HG03025 (cell line): ENCODE data around the gene VPS16.

ENCODE experiments used
- ATAC-seq: cut with Tn5 transposase; IDR thresholded peaks from one replicate; pipeline ENCODE4 v1.9.1; 2021; ENCODE audit warnings: mild to moderate bottlenecking, moderate library complexity; ENCODE audit not compliant: unreplicated experiment, low FRiP score

VPS16 gene

DNA sequence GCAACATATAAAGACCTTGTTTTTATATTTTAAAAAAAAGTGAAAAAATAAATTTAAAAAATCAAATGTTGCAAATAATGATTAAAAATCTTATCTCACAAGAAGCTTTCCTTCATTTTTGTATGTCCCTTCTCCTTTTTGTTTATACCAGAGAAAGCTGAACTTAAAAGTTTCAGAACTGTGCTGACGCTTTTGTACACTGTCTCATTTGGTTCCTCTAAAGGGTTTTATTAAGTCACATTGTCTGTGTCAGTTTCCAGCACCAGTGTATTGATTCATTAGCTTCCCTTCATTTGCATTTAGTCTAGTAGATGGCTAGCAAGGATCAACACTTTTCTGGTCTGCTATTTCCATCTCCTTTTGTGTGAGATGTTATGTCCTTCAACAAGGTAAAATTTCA is 6.8 kb upstream of the VPS16 start:
- no peak for ATAC-seq

GRCh38 chr20:2834401-2835110 is 6.0 kb upstream of the VPS16 start:
- ATAC-seq, result no peak

DNA sequence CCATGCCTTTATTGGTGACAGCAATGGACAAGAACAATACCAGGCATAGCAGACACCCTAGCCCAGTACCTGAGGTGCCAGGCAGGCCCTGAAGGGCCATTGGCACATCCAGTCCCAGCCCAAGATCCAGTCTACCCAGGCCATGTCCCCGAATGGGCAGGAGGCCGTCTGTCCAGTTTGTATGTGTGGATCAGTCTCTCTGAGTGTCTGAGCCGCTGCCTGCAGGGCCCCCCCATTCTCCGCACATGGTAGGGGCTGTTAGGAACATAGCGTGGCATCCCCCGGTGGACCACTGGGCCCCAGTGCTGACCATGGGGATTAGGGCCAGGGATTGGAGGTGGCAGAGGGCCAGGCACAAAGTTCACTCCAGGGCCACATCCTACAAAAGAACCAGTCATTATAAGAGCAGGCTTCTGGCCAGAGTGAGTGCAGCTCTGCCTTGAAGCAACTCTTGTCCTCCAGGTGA is 5.2 kb upstream of the VPS16 start:
- ATAC-seq, result no peak

DNA sequence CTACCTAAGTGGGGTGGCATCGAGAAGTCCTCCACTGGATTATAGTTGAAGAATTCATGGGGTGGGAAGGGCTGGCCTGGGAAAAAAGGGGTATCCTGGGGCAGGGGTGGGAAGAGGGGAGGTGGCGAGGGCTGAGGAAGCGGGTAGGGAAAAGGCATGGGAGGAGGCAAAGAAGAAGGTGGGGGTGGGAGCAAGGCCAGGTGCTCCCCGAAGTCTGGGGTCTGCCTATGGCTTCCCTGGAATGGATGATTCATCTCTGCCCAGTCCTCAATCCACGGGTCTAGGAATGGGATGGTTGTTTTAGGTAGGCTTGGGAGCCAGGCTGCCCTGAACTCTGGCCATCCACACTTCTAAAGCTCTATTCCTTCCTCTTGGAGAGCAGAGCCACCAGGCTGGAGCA is 4.5 kb upstream of the VPS16 start:
- no peak for ATAC-seq

DNA sequence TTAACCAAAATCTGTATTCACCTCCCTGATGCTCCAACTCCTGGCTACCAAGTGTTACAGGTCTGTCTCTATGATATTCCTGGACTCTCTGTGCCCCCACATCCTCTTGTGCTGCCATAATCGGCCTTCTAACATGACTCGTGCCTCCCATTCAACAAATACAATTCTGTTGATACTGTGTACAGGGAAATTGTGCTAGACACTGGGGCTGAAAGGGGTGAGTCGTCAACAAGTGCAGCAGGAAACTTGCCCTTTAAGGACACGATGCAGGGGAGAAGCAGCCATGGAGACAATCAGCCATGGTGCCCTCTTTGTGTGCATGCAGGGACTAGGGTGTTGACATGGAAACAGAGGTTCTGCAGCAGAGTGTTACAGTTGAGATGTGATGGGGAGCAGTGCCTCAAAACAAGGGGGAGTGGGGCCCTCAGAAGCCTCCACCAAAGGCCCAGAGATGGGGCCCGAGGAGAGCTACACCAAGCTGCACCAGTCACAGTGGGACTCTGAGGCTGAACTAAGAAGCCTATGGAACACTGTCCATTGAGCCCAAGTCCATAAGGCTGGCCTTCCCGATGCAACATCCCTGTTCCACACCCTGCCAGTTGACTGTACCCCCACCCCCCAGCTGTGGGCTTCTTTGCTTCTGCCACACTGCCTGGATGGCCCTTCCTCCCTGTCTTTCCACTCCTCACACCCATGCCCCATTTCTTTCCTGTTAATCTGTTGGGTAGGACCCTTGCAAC is 3.2 kb upstream of the VPS16 start:
- ATAC-seq, result no peak

- ATAC-seq, result no peak
Observed at GRCh38 chr20:2838170-2838797, 2.3 kb upstream of the VPS16 start.

- no peak for ATAC-seq
Observed at GRCh38 chr20:2838847-2839671, 1.5 kb upstream of the VPS16 start.

- ATAC-seq, result no peak
Observed at GRCh38 chr20:2839732-2840137, 810 bp upstream of the VPS16 start.

DNA sequence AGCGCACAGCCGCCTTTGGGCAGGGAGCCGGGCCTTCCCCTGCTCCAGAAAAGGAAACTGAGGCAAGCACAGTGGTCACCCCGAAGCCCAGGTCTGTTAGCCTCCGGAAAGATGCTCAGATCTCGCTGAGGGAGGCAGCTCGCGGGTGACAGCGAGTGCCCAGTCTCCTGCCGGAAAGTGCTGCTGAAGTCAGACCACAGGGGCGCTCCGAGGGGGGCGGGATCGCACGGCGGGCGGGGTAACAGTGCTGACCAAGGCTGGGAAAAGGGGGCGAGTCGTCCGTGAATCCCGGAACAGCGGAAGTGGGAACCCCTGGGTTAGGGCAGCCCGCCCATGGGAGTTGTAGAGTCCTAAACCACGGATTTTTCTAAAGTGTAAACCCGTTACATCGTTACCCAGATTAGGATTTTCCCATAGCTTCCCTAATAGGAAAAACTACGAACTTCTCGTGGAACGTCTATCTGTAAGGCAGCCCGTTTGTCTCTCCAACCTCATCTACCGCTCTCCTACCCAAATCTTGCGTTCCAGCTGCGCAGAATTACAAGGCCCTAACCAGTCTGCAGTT is 504 bp downstream of the VPS16 start:
- ATAC-seq, result no peak

- no peak for ATAC-seq
Observed at GRCh38 chr20:2845607-2846006, 5.1 kb downstream of the VPS16 start.

GRCh38 chr20:2846698-2847097 is 6.2 kb downstream of the VPS16 start:
- ATAC-seq, result no peak

- no peak for ATAC-seq
Observed at GRCh38 chr20:2847802-2848201, 7.3 kb downstream of the VPS16 start.

GRCh38 chr20:2849529-2849928 is 9.0 kb downstream of the VPS16 start:
- ATAC-seq, result no peak

- ATAC-seq, result no peak
Observed at GRCh38 chr20:2851086-2851485, 10.5 kb downstream of the VPS16 start.

DNA sequence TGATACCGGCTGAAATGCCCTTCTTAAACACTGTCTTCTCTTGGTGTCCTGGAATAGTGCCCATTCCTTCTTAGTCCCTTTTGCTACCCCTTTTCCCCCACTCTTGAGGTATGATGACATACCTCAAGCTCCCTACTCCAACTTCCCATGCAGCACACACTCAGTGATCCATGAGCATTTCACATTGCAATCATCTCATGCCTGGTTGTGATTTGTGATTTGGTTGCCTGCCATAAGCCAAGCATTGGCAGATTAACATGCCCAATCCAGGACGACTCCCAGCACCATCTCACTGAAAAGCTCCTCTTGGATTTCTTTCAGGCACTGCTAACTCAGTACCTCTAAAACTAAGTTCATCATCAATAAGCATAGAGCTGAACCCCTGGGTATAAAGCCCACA is 18.0 kb downstream of the VPS16 start:
- ATAC-seq, result no peak

DNA sequence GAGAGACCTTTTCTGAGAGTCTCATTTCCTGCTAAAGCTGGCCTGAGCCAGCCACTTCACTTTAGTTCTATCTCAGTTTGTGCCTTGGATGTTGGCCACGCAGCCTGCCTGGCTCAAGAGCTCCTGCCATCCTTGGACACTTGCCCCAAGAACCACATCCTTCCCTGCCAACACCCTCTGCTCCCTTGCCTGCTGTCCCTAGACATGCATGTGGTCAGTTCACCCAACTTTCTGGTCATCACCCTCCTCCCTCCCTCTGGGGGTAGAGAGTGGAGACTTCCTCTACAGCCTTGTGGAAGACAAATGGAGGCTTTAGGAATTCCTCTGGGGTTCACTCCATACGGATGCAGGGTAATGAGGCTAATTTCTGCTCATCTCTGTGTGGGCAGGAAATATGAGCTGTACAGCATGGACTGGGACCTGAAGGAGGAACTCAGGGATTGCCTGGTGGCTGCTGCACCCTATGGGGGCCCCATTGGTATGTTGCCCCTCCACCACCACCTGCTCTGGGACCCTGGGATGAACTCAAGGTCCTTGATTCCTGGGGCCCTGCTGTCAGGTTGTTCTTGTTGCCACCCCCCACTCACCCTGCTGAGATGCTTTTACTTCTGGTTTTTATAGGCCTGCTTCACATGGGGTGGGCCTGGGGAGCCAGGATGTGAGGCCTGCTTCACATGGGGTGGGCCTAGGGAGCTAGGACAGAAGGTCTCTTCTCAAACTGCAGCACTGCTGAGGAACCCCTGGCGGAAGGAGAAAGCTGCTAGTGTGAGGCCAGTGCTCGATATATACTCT is 19.0 kb downstream of the VPS16 start:
- ATAC-seq, result no peak

DNA sequence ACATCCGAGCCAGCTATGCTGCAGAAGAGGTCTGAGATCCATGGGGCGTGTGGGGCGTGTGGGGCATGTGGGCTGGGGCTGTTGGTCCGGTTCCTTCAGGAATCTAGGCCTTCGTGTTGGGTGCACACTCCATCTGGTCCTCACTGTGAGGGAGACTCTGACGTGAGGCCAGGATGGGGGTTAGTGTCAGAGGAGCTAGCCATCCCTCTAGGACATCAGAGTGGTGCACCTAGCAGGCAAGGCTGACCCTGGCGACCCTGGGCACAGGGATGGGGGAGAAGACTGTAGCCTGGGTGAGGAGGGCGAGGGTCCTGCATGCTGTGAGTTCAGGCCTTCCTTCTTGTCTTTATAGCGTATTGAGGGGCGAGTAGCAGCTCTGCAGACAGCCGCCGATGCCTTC is 24.1 kb downstream of the VPS16 start:
- ATAC-seq, result no peak

DNA sequence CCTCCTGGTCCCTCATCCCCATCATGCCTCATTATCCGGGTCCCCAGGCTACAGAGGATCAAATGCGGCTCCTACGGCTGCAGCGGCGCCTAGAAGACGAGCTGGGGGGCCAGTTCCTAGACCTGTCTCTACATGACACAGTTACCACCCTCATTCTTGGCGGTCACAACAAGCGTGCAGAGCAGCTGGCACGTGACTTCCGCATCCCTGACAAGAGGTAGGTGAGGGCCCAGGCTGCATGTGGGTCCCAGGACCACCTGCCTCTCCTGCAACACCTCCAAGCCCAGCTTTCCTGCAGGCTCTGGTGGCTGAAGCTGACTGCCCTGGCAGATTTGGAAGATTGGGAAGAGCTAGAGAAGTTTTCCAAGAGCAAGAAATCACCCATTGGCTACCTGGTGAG is 24.6 kb downstream of the VPS16 start:
- ATAC-seq, result no peak

GRCh38 chr20:2865630-2866029 is 25.1 kb downstream of the VPS16 start:
- no peak for ATAC-seq

DNA sequence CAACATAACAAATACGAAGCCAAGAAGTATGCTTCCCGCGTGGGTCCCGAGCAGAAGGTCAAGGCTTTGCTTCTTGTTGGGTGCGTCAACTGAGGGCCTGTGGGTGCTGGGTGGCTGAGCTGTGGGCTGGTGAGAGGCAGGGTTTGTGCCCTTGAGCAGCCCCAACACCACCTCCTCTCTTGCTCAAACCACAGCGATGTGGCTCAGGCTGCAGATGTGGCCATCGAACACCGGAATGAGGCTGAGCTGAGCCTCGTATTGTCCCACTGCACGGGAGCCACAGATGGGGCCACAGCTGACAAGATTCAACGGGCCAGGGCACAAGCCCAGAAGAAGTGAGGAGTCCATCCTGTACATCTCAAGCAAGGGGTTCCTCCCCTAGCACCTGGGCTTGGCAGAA is 25.7 kb downstream of the VPS16 start:
- no peak for ATAC-seq
